ENCODE data around the gene IQCN. TPM values are rescaled to one million over a fixed set of nuclear protein-coding genes. Genes with fewer than 3 reads are reported as not detected.

Gene IQCN
- total RNA-seq, 3 donors from 2014 or later (not counting 1 experiment from before 2014, with no cell fraction given): 13.7 to 19.4 (median 15.6) TPM

DNA sequence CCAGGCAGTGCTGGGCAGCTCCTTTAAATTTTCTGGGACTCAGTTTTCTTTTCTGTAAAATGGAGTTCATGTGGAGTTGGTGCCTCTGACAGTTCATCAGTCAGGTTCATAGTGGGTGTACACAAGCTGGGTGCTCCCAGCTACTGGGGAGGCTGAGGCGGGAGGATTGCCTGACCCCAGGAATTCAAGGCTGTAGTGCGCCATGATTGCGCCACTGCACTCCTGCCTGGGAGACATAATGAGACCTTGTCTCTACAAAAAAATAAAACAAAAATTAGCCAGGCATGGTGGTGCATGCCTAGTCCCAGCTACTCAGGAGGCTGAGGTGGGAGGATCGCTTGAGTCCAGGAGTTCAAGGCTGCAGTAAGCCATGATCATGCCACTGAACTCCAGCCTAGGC lies 21.1 kb downstream of the IQCN start:
- no peaks in the 10 kb centered on the region for H3K27me3 ChIP-seq (ENCODE audit: control insufficient read depth, insufficient read depth, low read length)
- ATAC-seq: no peak
- WGBS (ENCODE audit: insufficient coverage): 84% methylated on average over 4 of the region's 4 CpGs

DNA sequence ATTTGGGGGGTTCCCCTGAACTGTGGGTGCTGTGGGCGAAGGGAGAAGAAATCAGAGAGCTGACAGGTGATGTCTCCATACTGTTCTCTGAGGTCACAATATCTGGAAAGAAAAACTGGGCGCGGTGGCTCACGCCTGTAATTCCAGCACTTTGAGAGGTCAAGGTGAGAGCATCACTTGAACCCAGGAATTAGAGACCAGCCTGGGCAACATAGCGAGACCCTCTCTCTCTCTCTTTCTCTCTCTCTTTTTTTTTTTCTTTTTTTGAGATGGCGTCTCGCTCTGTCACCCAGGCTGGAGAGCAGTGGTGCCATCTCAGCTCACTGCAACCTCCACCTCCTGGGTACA lies 21.9 kb downstream of the IQCN start:
- TF ChIP-seq, protein P1, sequence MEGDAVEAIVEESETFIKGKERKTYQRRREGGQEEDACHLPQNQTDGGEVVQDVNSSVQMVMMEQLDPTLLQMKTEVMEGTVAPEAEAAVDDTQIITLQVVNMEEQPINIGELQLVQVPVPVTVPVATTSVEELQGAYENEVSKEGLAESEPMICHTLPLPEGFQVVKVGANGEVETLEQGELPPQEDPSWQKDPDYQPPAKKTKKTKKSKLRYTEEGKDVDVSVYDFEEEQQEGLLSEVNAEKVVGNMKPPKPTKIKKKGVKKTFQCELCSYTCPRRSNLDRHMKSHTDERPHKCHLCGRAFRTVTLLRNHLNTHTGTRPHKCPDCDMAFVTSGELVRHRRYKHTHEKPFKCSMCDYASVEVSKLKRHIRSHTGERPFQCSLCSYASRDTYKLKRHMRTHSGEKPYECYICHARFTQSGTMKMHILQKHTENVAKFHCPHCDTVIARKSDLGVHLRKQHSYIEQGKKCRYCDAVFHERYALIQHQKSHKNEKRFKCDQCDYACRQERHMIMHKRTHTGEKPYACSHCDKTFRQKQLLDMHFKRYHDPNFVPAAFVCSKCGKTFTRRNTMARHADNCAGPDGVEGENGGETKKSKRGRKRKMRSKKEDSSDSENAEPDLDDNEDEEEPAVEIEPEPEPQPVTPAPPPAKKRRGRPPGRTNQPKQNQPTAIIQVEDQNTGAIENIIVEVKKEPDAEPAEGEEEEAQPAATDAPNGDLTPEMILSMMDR (IDR thresholded peaks at IDR 0.05): no peak

More for the DNA sequence above, 21.1 kb downstream of the IQCN start:
- Histone ChIP-seq H3K4me3 (ENCODE audit: low read length) (no peak overlapping the region), H3K9me3 (ENCODE audit: control insufficient read depth, insufficient read depth, low read length) (no peaks in the 10 kb centered on the region), H3K36me3 (ENCODE audit: control insufficient read depth, insufficient read depth, low read length) (no peaks in the 10 kb centered on the region), H3K27ac (ENCODE audit: low read length) (no peak overlapping the region), H3K4me1 (ENCODE audit: control insufficient read depth, insufficient read depth, low read length) (peaks cover 14% of the 10 kb centered on the region)
- Mint-ChIP-seq H3K27ac (no peak overlapping the region), H3K36me3 (no peaks in the 10 kb centered on the region), H3K27me3 (ENCODE audit: low read depth in 2 of 2) (peaks cover 16 to 25% of the 10 kb centered on the region in 2 donors), H3K9me3 (no peaks in the 10 kb centered on the region), H3K4me3 (no peak overlapping the region), H3K4me1 (peaks cover 0 to 5% of the 10 kb centered on the region in 2 donors)
- TF ChIP-seq, protein P1 (IDR thresholded peaks at IDR 0.05): no peak
- intact Hi-C loops (cut with micrococcal nuclease): loop anchor here (5.0 kb wide), 2 partner anchors 91 to 316 kb away; no protein-coding TSS in a partner anchor
- no peak for DNase-seq

DNA sequence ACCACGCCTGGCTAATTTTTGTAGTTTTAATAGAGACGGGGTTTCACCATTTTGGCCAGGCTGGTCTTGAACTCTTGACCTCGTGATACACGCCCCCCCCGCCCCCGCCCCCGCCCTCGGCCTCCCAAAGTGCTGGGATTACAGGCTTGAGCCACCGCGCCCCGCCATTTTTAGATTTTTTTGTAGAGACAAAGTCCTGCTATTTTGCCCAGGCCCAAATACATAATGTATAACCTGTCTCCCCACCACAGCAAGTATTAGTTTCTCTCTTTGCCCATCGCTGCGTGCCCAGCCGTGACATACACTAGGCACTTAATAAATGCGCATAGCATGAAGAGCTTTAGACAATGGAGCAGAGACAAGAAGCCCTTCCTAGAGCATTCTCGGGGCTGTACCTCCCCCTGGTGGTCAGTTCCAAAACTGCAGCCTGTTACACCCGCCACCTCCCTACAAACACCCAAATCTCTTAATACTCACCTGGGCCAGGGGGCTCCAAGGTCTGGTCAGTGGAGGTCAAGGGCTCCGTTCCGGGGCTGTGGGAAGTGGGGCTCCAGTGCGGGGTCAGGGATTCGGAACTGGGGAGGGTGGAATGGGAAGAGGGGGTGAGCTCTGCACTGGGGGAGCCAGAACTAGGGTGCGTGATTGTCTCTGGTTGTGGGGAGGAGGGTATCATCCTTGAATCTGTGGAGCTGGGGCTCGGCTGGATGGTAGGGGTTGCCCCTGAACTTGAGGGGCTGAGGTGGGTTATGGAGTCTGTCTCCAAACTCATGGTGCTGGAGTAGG lies 22.5 kb downstream of the IQCN start:
- intact Hi-C loops (cut with micrococcal nuclease): loop anchor here (1.0 to 5.0 kb wide), 6 partner anchors 45 to 314 kb away; no protein-coding TSS in a partner anchor
- no peaks in the 10 kb centered on the region for H3K36me3 Mint-ChIP-seq
- Histone ChIP-seq H3K36me3 (ENCODE audit: control insufficient read depth, insufficient read depth, low read length) (no peaks in the 10 kb centered on the region), H3K4me1 (ENCODE audit: control insufficient read depth, insufficient read depth, low read length) (peaks cover 14% of the 10 kb centered on the region), H3K9me3 (ENCODE audit: control insufficient read depth, insufficient read depth, low read length) (no peaks in the 10 kb centered on the region), H3K27me3 (ENCODE audit: control insufficient read depth, insufficient read depth, low read length) (no peaks in the 10 kb centered on the region), H3K27ac (ENCODE audit: low read length) (no peak overlapping the region), H3K4me3 (ENCODE audit: low read length) (no peak overlapping the region)
- 23% methylated on average over 17 of the region's 23 CpGs for WGBS (ENCODE audit: insufficient coverage)
- ATAC-seq (peak; percentile 86 to 98 (median 88)), DNase-seq (peak; percentile 79 to 91)
- H3K4me1 Mint-ChIP-seq: peaks cover 0 to 5% of the 10 kb centered on the region in 2 donors
- no peak overlapping the region for H3K4me3 Mint-ChIP-seq
- TF ChIP-seq, protein P1 (IDR thresholded peaks at IDR 0.05): peak; percentile 81
- H3K27ac Mint-ChIP-seq: no peak overlapping the region
- peaks cover 16 to 25% of the 10 kb centered on the region in 2 donors for H3K27me3 Mint-ChIP-seq (ENCODE audit: low read depth in 2 of 2)
- H3K9me3 Mint-ChIP-seq: no peaks in the 10 kb centered on the region

More for the DNA sequence above, 21.9 kb downstream of the IQCN start:
- WGBS (ENCODE audit: insufficient coverage): 81% methylated on average over 7 of the region's 7 CpGs
- Mint-ChIP-seq H3K9me3 (no peaks in the 10 kb centered on the region), H3K27me3 (ENCODE audit: low read depth in 2 of 2) (peaks cover 16 to 25% of the 10 kb centered on the region in 2 donors), H3K4me1 (peaks cover 0 to 5% of the 10 kb centered on the region in 2 donors), H3K36me3 (no peaks in the 10 kb centered on the region), H3K27ac (no peak overlapping the region), H3K4me3 (no peak overlapping the region)
- Histone ChIP-seq H3K4me3 (ENCODE audit: low read length) (no peak overlapping the region), H3K27me3 (ENCODE audit: control insufficient read depth, insufficient read depth, low read length) (no peaks in the 10 kb centered on the region), H3K4me1 (ENCODE audit: control insufficient read depth, insufficient read depth, low read length) (peaks cover 14% of the 10 kb centered on the region), H3K27ac (ENCODE audit: low read length) (no peak overlapping the region), H3K36me3 (ENCODE audit: control insufficient read depth, insufficient read depth, low read length) (no peaks in the 10 kb centered on the region), H3K9me3 (ENCODE audit: control insufficient read depth, insufficient read depth, low read length) (no peaks in the 10 kb centered on the region)
- DNase-seq (no peak), ATAC-seq (no peak)
- intact Hi-C loops (cut with micrococcal nuclease): loop anchor here (5.0 kb wide), 2 partner anchors 90 to 315 kb away; no protein-coding TSS in a partner anchor
